CD1c-positive myeloid dendritic cell (primary cell): ENCODE data around the gene TAF12.
"Not testable (repeated sequence)": the region's sequence is repeated elsewhere in the genome, so short reads cannot be mapped to it uniquely, and the experiment has no call there.

ENCODE experiments used
- DNase-seq: peaks from one replicate; pipeline ENCODE4 v3.0.0-alpha.2; 2016; ENCODE audit errors: extremely low spot score

TAF12 gene

GRCh38 chr1:28642847-28643635, at the start of gene TAF12:
Gene TAF12 (minus strand): TSS chr1:28643067. CDS start chr1:28622081, 20,986 bp downstream.
- DNase-seq: peak; percentile 99

GRCh38 chr1:28691627-28692026, 48.8 kb upstream of the TAF12 start:
- not testable (repeated sequence) for DNase-seq

- DNase-seq: no peak
Measured at GRCh38 chr1:28684937-28685336, 42.1 kb upstream of the TAF12 start.

- DNase-seq: no peak
Measured at GRCh38 chr1:28682840-28683239, 40.0 kb upstream of the TAF12 start.

GRCh38 chr1:28680151-28680550, 37.3 kb upstream of the TAF12 start:
- no peak for DNase-seq

GRCh38 chr1:28675924-28676257, 33.0 kb upstream of the TAF12 start:
- no peak for DNase-seq

GRCh38 chr1:28672971-28673370, 30.1 kb upstream of the TAF12 start:
- not testable (repeated sequence) for DNase-seq

GRCh38 chr1:28671254-28671780, 28.4 kb upstream of the TAF12 start:
- no peak for DNase-seq

- DNase-seq: peak; percentile 78
Measured at GRCh38 chr1:28668956-28669723, 26.3 kb upstream of the TAF12 start.

- peak; percentile 93 for DNase-seq
Measured at GRCh38 chr1:28668191-28668955, 25.5 kb upstream of the TAF12 start, which contains the start of gene GMEB1. Gene GMEB1 (plus strand): TSS chr1:28668784. CDS start chr1:28683613, 14,829 bp downstream.

- DNase-seq: no peak
Measured at GRCh38 chr1:28666806-28667205, 23.9 kb upstream of the TAF12 start.

- no peak for DNase-seq
Measured at GRCh38 chr1:28663871-28664470, 21.1 kb upstream of the TAF12 start.

GRCh38 chr1:28656335-28656734, 13.5 kb upstream of the TAF12 start:
- no peak for DNase-seq

GRCh38 chr1:28655448-28656311, 12.8 kb upstream of the TAF12 start:
- DNase-seq: not testable (repeated sequence)

- peak; percentile 26 for DNase-seq
Measured at GRCh38 chr1:28653870-28654269, 11.0 kb upstream of the TAF12 start.

GRCh38 chr1:28653063-28653462, 10.2 kb upstream of the TAF12 start:
- DNase-seq: not testable (repeated sequence)

- DNase-seq: peak; percentile 98
Measured at GRCh38 chr1:28648474-28649198, 5.8 kb upstream of the TAF12 start, which contains the start of gene RNU11. Gene RNU11 (plus strand): TSS chr1:28648600.

GRCh38 chr1:28648008-28648473, 5.2 kb upstream of the TAF12 start:
- DNase-seq: peak; percentile 94

- DNase-seq: no peak
Measured at GRCh38 chr1:28646040-28646439, 3.2 kb upstream of the TAF12 start.

GRCh38 chr1:28645406-28645805, 2.5 kb upstream of the TAF12 start:
- DNase-seq: not testable (repeated sequence)
